Fibroblast of gingiva (primary cell): ENCODE measurements around the gene TRIM43.
"Not testable (repeated sequence)": the region's sequence is repeated elsewhere in the genome, so short reads cannot be mapped to it uniquely, and the experiment has no call there.

Experiments
- DNase-seq: peaks from one replicate; pipeline ENCODE4 v3.0.0-alpha.2; 2011; ENCODE audit warnings: low read depth

TRIM43 gene

DNA sequence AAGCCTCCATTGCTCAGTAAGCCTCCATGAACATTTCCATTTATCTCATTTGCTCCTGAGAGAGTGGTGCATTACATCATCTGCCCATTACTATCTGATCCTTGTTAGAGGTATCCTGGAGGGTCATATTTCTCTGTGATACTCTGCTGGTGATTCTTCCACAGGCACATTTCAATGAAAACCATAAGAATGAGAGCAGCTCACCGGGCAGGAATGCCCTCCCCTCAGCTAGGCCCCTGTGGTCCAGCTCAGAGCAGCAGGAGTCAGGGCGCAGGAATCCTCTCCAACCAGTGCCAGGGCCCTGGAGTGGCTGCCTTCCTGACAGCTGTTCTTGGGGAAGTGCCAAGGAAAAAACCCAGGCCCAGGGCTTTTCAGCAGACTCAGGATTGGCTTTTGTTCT, 50.0 kb downstream of the TRIM43 start:
- peak; percentile 79 for DNase-seq

DNA sequence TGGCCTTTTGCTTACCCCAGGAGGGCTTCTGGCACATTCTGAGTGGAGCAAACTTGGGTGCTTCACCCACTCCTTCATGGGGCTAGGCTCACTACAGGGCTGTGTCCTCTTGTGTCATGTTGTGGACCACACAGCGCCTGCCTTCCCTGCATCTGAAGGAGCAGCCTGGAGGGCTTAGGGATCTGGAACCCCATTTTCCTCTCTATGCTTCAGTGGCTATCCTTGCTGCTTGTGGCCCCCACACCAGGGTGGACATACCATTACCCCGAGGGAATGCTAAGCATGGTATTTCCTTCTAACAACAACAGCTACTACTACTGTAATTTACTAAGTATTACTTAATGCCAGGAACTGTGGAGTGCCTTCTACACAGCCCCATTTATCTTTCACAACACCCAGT, 50.6 kb downstream of the TRIM43 start:
- DNase-seq = not testable (repeated sequence)

DNA sequence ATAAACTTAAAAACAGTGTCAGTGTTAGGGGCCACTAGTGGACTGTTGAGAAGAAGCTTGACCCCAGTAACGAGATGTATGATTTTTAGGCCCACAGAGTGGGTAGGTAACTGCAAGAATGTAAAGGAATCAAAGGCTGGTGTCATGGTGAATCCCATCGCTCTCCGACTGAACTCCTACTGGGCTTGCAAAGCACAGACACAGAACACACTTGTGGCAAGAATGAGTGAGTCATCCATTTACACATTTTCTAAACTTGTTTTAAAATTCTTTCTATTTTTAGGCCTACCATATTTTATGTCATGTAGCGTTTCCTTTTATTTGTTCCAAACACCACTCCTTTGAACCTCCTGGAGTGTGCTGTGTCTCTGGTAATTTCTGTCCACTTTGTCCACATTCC, 51.1 kb downstream of the TRIM43 start:
- not testable (repeated sequence) for DNase-seq

DNA sequence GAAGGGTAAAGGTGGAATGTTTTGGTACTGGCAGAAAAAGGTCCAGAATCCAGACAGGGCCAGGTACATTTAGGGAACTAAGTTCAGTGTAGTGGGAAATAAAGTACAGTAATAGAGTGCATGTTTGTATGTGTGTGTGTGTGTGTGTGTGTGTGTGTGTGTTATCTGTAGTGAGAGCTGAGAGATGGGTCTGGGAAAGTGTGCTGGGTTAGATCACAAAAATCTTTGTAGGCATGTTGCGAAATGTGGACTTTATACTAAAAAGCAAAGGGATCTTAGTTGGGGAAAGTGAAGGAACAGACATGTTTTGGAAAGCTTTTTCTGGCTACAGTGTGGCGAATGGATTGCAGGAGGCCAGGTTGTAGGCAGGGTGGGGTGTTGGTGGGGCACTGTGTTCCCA, 53.5 kb downstream of the TRIM43 start:
- not testable (repeated sequence) for DNase-seq

DNA sequence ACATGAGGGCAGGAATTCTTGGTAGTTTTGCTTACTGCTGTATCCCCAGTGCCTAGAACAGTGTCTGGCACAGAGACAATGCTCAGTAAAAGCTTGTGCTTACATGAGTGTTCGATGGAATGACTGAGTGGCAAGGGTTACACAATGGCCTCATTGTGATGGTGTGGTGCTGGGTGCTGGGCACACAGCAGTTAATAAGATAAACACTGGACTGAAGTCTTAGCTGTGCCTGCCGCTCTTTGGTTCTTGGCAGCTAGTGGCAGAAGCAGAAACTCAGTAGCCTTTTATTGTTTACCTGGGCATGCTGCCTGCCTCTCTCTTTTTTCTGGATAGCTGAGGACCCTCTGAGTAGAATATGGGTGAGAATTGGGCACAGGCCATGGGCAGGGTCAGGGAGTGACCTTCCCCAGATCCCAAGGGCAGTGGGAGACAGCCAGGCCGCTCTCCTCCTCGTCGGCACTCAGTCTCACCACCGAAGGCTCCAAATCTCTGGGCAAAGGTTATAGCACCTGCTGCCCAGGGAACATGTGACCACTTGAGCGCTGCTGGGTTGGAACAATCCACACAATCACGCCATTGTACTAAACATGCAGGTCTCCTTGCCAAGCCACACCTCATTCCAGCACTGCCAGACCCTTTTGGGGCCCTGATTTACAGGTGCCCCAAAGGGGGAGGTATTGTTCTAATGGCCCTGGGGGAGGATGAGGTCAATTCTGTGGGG, 54.6 kb downstream of the TRIM43 start:
- DNase-seq = not testable (repeated sequence)

DNA sequence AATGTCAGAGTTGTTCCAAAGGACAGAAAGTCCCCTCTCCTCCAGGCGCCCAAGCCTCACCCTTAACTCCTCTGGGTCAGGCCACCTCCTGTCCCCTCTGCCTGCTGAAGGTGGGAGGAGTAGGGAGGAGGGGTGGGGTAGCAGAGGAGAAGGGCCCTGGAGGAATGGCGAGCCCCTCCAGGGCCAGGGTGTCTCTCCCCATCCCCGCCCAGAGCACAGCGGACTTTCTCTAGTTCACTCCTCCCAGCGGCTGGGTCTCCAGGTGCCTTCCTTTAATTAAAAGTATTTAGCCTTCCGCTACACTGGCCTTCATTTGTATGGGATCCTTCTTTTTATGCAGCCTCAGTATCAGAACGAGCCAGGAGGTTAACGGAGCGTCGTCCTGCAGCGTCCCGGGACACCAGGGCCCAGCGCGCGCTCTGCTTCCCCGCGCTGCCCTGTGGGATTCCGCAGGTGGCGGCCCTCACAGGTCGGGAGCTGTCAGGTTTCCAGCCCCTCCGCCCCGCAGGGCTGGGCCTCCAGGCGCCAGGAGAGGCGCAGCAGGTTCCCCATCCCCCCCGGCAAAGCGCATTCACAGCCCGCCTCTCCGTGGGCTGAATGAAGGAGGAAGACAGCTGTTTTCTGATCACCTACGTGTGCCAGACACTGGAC, 57.2 kb downstream of the TRIM43 start:
- not testable (repeated sequence) for DNase-seq
